Large intestine (tissue), 12 donors: ENCODE measurements around the gene TRIM49B. TPM values are rescaled to one million over a fixed set of nuclear protein-coding genes. Genes with fewer than 3 reads are reported as not detected.
"Not testable (repeated sequence)": the region's sequence is repeated elsewhere in the genome, so short reads cannot be mapped to it uniquely, and the experiment has no call there.

Experiments used
- DNase-seq, 2 donors: peaks; one replicate each; pipeline versions ENCODE4 v3.0.0 to v3.0.0-alpha.2; 2013
- H3K27ac ChIP-seq: one replicate; pipeline ENCODE4 v1.5.1; 2013; ENCODE audit warnings: low read length
- H3K27me3 ChIP-seq: 2 replicates; pipeline ENCODE4 v1.6.1; 2013; ENCODE audit warnings: low read length; ENCODE audit not compliant: control insufficient read depth, insufficient read depth
- H3K36me3 ChIP-seq: 2 replicates; pipeline ENCODE4 v1.6.1; 2013; ENCODE audit warnings: low read length; ENCODE audit not compliant: control insufficient read depth, insufficient read depth
- H3K4me1 ChIP-seq: one replicate; pipeline ENCODE4 v1.6.1; 2013; ENCODE audit warnings: low read length; ENCODE audit not compliant: control insufficient read depth, insufficient read depth
- H3K4me3 ChIP-seq: one replicate; pipeline ENCODE4 v1.5.1; 2013; ENCODE audit warnings: low read length
- H3K9me3 ChIP-seq: one replicate; pipeline ENCODE4 v1.6.1; 2013; ENCODE audit warnings: mild to moderate bottlenecking, low read depth, low read length, moderate library complexity; ENCODE audit not compliant: control insufficient read depth
- WGBS: methylation state at CpG from one replicate; pipeline ENCODE4 v1.1.5; 2013; ENCODE audit warnings: low lambda C conversion rate; ENCODE audit not compliant: insufficient coverage; 5-methylcytosine and 5-hydroxymethylcytosine counted together
- long read RNA-seq, 11 donors: transcript quantifications; one replicate each; lab custom pipeline, GENCODE V29; 2026
- polyA plus RNA-seq: library from polyadenylated mRNA; unstranded; fragments of 120-200 nt; gene quantifications from one replicate; pipeline ENCODE4 v1.2.1, GENCODE V29; 2013

Gene TRIM49B
- polyA plus RNA-seq: not detected
- long read RNA-seq, donor 1: 0 reads
- long read RNA-seq, donor 2: 0 reads
- long read RNA-seq, donor 3: 0 reads
- long read RNA-seq, donor 4: 0 reads
- long read RNA-seq, donor 5: 0 reads
- long read RNA-seq, donor 6: 0 reads
- long read RNA-seq, donor 7: 0 reads
- long read RNA-seq, donor 8: 0 reads
- long read RNA-seq, donor 9: 0 reads
- long read RNA-seq, donor 10: 0 reads
- long read RNA-seq, donor 11: 0 reads

- not testable (repeated sequence) for H3K9me3 ChIP-seq, H3K36me3 ChIP-seq, H3K27me3 ChIP-seq, H3K27ac ChIP-seq, H3K4me1 ChIP-seq, DNase-seq, H3K4me3 ChIP-seq
- no CpG with 5 or more reads among the region's 2 CpGs for WGBS
Measured at GRCh38 chr11:49028523-49028922, at the start of gene TRIM49B. TSS of gene TRIM49B (plus strand) at chr11:49028823. CDS start at chr11:49031600, 2,777 bp downstream.

GRCh38 chr11:48983785-48984184, 44.8 kb upstream of the TRIM49B start, which contains the start of gene TRIM51G:
TSS of gene TRIM51G (minus strand) at chr11:48983885. CDS start at chr11:48981695, 2,190 bp downstream.
- not testable (repeated sequence) for H3K4me1 ChIP-seq, H3K4me3 ChIP-seq, DNase-seq, H3K9me3 ChIP-seq, H3K36me3 ChIP-seq, H3K27me3 ChIP-seq, H3K27ac ChIP-seq

- not testable (repeated sequence) for DNase-seq, H3K4me1 ChIP-seq, H3K36me3 ChIP-seq, H3K27ac ChIP-seq, H3K4me3 ChIP-seq, H3K27me3 ChIP-seq
- WGBS: no CpG with 5 or more reads among the region's 28 CpGs
- H3K9me3 ChIP-seq: peaks cover 17% of the 10 kb centered on the region
Measured at GRCh38 chr11:49048229-49048628, 19.6 kb downstream of the TRIM49B start.

GRCh38 chr11:49049821-49050220, 21.2 kb downstream of the TRIM49B start:
- H3K4me3 ChIP-seq, H3K4me1 ChIP-seq, DNase-seq, H3K27me3 ChIP-seq, H3K27ac ChIP-seq, H3K36me3 ChIP-seq: not testable (repeated sequence)
- no CpG with 5 or more reads among the region's 38 CpGs for WGBS
- H3K9me3 ChIP-seq: peaks cover 17% of the 10 kb centered on the region

GRCh38 chr11:49059012-49059411, 30.4 kb downstream of the TRIM49B start, which contains the start of gene TRIM64C:
TSS of gene TRIM64C (minus strand) at chr11:49059112. CDS start at chr11:49059112, 0 bp downstream.
- not testable (repeated sequence) for H3K27ac ChIP-seq, H3K27me3 ChIP-seq, H3K4me1 ChIP-seq, H3K4me3 ChIP-seq, H3K36me3 ChIP-seq, DNase-seq, H3K9me3 ChIP-seq
- no CpG with 5 or more reads among the region's 5 CpGs for WGBS

- not testable (repeated sequence) for H3K4me1 ChIP-seq, H3K36me3 ChIP-seq, H3K4me3 ChIP-seq, H3K27ac ChIP-seq, H3K27me3 ChIP-seq, H3K9me3 ChIP-seq, DNase-seq
- no CpG with 5 or more reads among the region's 5 CpGs for WGBS
Measured at GRCh38 chr11:49069897-49070296, 41.3 kb downstream of the TRIM49B start.

Other genes with a start within 250 kb of the TRIM49B start
- not detected for gene TRIM51G, start 44.9 kb upstream of the TRIM49B start, polyA plus RNA-seq
- gene TRIM64C, start 30.3 kb downstream of the TRIM49B start, polyA plus RNA-seq: not detected
- gene FOLH1, start 179.8 kb downstream of the TRIM49B start, polyA plus RNA-seq: 322 TPM